ENCODE data around the gene FRAT2. TPM values are rescaled to one million over a fixed set of nuclear protein-coding genes. Genes with fewer than 3 reads are reported as not detected.

The FRAT2 gene
- polyA plus RNA-seq, 3 donors = 29.4 to 62.4 (median 37.9) TPM

- no peaks in the 10 kb centered on the region for H3K27me3 ChIP-seq (ENCODE audit: control insufficient read depth in 2 of 2, insufficient read depth in 2 of 2, low read length in 2 of 2)
- DNase-seq = peak in 1 of 3 donors; percentile 43
- H3K4me1 Mint-ChIP-seq = peaks cover 54% of the 10 kb centered on the region
- peaks cover 0 to 4% (median 0%) of the 10 kb centered on the region in 7 donors for H3K9me3 Mint-ChIP-seq
- H3K4me2 ChIP-seq (replicated peaks; ENCODE audit: extremely low read depth, low read length, poor library complexity, severe bottlenecking) = no peak overlapping the region
- H2AFZ ChIP-seq (ENCODE audit: insufficient read depth, low read depth, low read length, poor library complexity, severe bottlenecking) = no peak overlapping the region
- peaks cover 0 to 2% (median 1%) of the 10 kb centered on the region in 3 donors for H3K27me3 Mint-ChIP-seq (ENCODE audit: low read depth in 3 of 3)
- intact Hi-C loops (cut with micrococcal nuclease) = loop anchor here in 1 of 2 donors (5.0 kb wide), 1 partner anchor 36 kb away; no protein-coding TSS in a partner anchor
- peak overlapping the region in 4 of 7 donors; percentile 17 to 62 (median 20) for H3K27ac Mint-ChIP-seq
- H3K9ac ChIP-seq (ENCODE audit: insufficient read depth, low read length, poor library complexity, severe bottlenecking) = no peak overlapping the region
- peaks cover 89% of the 10 kb centered on the region for H4K20me1 ChIP-seq (ENCODE audit: insufficient read depth, low read length)
- H3K27ac ChIP-seq (ENCODE audit: low read depth in 1 of 2, low read length in 2 of 2) = peak overlapping the region in 1 of 2 donors; percentile 33
- no peak for TF ChIP-seq CTCF (IDR thresholded peaks at IDR 0.05)
- peaks cover 26 to 44% of the 10 kb centered on the region in 2 donors for H3K36me3 Mint-ChIP-seq
- H3K79me2 ChIP-seq (ENCODE audit: insufficient read depth, low read length) = peaks cover 81% of the 10 kb centered on the region
- H3K4me3 ChIP-seq (replicated peaks in 1 of 3; ENCODE audit: low read depth in 2 of 3, low read length in 3 of 3) = peak overlapping the region in 1 of 3 experiments; percentile 26
- H3K36me3 ChIP-seq (replicated peaks in 1 of 2; ENCODE audit: control insufficient read depth in 1 of 2, insufficient read depth in 2 of 2, low read length in 2 of 2) = peaks cover 4 to 28% of the 10 kb centered on the region in 2 donors
- H3K4me3 Mint-ChIP-seq = no peak overlapping the region
- 65% methylated on average over 2 of the region's 4 CpGs for WGBS (ENCODE audit: insufficient coverage)
- H3K4me1 ChIP-seq (ENCODE audit: control insufficient read depth in 1 of 2, insufficient read depth in 2 of 2, low read length in 2 of 2) = peaks cover 31 to 40% of the 10 kb centered on the region in 2 donors
- H3K9me3 ChIP-seq (replicated peaks in 1 of 2; ENCODE audit: control insufficient read depth in 1 of 2, insufficient read depth in 1 of 2, low read length in 2 of 2) = no peaks in the 10 kb centered on the region
Observed at GRCh38 chr10:97323501-97323900, 11.0 kb downstream of the FRAT2 start.

DNA sequence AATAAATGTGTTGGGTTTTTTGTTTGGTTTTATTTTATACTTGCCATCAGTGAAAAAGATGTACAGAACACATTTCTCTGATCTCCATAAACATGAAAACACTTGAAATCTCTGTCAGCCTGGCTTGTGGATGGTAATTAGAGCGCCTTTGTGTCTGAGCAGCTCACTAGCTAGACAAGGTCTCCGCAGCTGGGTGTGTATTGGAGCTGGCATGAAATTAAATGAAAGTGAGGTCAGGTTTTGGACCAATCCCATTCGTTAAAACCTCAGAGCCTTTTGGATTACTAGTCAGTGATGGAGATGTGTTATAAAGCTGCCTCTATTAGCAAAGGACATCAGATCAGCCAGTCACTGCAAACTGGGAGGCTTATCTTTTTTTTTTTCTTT is 12.7 kb downstream of the FRAT2 start:
- peaks cover 72% of the 10 kb centered on the region for H4K20me1 ChIP-seq (ENCODE audit: insufficient read depth, low read length)
- intact Hi-C loops (cut with micrococcal nuclease) = loop anchor here (1.0 to 5.0 kb wide), 4 partner anchors 9 to 79 kb away; partner anchors contain the start of genes FRAT2 (in 1 of the 2) and RRP12 (in 1 of the 2)
- DNase-seq = no peak
- Mint-ChIP-seq H3K36me3 (peaks cover 16 to 27% of the 10 kb centered on the region in 2 donors), H3K9me3 (peaks cover 0 to 6% (median 0%) of the 10 kb centered on the region in 7 donors), H3K27ac (peak overlapping the region; percentile 68 to 97 (median 93)), H3K4me1 (peaks cover 53% of the 10 kb centered on the region), H3K27me3 (ENCODE audit: low read depth in 3 of 3) (peaks cover 0 to 3% (median 2%) of the 10 kb centered on the region in 3 donors), H3K4me3 (peak overlapping the region; percentile 97 to 98)
- no peak overlapping the region for H2AFZ ChIP-seq (ENCODE audit: insufficient read depth, low read depth, low read length, poor library complexity, severe bottlenecking)
- no peak for TF ChIP-seq CTCF (IDR thresholded peaks at IDR 0.05)
- no peaks in the 10 kb centered on the region for H3K9me3 ChIP-seq (replicated peaks in 1 of 2; ENCODE audit: control insufficient read depth in 1 of 2, insufficient read depth in 1 of 2, low read length in 2 of 2)
- H3K27me3 ChIP-seq (ENCODE audit: control insufficient read depth in 2 of 2, insufficient read depth in 2 of 2, low read length in 2 of 2) = no peaks in the 10 kb centered on the region
- WGBS (ENCODE audit: insufficient coverage) = 100% methylated on average over 1 of the region's 3 CpGs
- H3K9ac ChIP-seq (ENCODE audit: insufficient read depth, low read length, poor library complexity, severe bottlenecking) = peak overlapping the region; percentile 91
- peaks cover 74% of the 10 kb centered on the region for H3K79me2 ChIP-seq (ENCODE audit: insufficient read depth, low read length)
- H3K4me2 ChIP-seq (replicated peaks; ENCODE audit: extremely low read depth, low read length, poor library complexity, severe bottlenecking) = peak overlapping the region; percentile 77
- peak overlapping the region in 1 of 2 donors; percentile 96 for H3K27ac ChIP-seq (ENCODE audit: low read depth in 1 of 2, low read length in 2 of 2)
- peak overlapping the region; percentile 88 to 100 (median 96) for H3K4me3 ChIP-seq (replicated peaks in 1 of 3; ENCODE audit: low read depth in 2 of 3, low read length in 3 of 3)
- peaks cover 0 to 12% of the 10 kb centered on the region in 2 donors for H3K36me3 ChIP-seq (replicated peaks in 1 of 2; ENCODE audit: control insufficient read depth in 1 of 2, insufficient read depth in 2 of 2, low read length in 2 of 2)
- H3K4me1 ChIP-seq (ENCODE audit: control insufficient read depth in 1 of 2, insufficient read depth in 2 of 2, low read length in 2 of 2) = peaks cover 32 to 37% of the 10 kb centered on the region in 2 donors
